DND-41 (cell line): ENCODE data around the gene CDC42BPG.

Experiments used
- ATAC-seq: fragments of 200-7000 bp; cut with Tn5 transposase; 3 replicates; pipeline ENCODE4 v1.9.1; 2021; ENCODE audit warnings: low read depth; ENCODE audit not compliant: insufficient read depth
- DNase-seq: peaks from one replicate; pipeline ENCODE4 v3.0.0-alpha.2; 2020
- H2AFZ ChIP-seq: 2 replicates; pipeline ENCODE4 v1.6.0; 2012; ENCODE audit warnings: low read depth, low read length
- H3K27ac ChIP-seq: 2 replicates; pipeline ENCODE4 v1.5.1; 2012; ENCODE audit warnings: low read length, inconsistent platforms
- H3K27me3 ChIP-seq: fragments of 200-600 bp; sonication (generic); 2 replicates; pipeline ENCODE4 v1.6.0; 2012; ENCODE audit warnings: low read length, mild to moderate bottlenecking, inconsistent platforms; ENCODE audit not compliant: insufficient read depth, poor library complexity
- H3K36me3 ChIP-seq: 2 replicates; pipeline ENCODE4 v1.5.1; 2012; ENCODE audit warnings: low read length, inconsistent platforms; ENCODE audit not compliant: insufficient read depth
- H3K4me1 ChIP-seq: 2 replicates; pipeline ENCODE4 v1.5.1; 2012; ENCODE audit warnings: mild to moderate bottlenecking, low read length; ENCODE audit not compliant: insufficient read depth
- H3K4me2 ChIP-seq: 2 replicates; pipeline ENCODE4 v1.6.0; 2012; ENCODE audit warnings: mild to moderate bottlenecking, moderate library complexity, low read length, inconsistent platforms; ENCODE audit not compliant: insufficient read depth
- H3K4me3 ChIP-seq, 2 experiments: fragments of 200-600 bp in 1 of 2; shearing (Covaris generic) in 1 of 2; 2 replicates each; pipeline ENCODE4 v1.5.1; 2012 to 2016; ENCODE audit warnings: inconsistent platforms in 2 of 2, low read length in 2 of 2, mild to moderate bottlenecking in 2 of 2, low read depth in 1 of 2, moderate library complexity in 1 of 2
- H3K79me2 ChIP-seq: 2 replicates; pipeline ENCODE4 v1.6.0; 2012; ENCODE audit warnings: low read length, inconsistent platforms; ENCODE audit not compliant: insufficient read depth
- H3K9ac ChIP-seq: 2 replicates; pipeline ENCODE4 v1.6.0; 2012; ENCODE audit warnings: low read depth, mild to moderate bottlenecking, inconsistent platforms, low read length, moderate library complexity
- H3K9me3 ChIP-seq: 2 replicates; pipeline ENCODE4 v1.5.1; 2012; ENCODE audit warnings: low read length, moderate library complexity, mild to moderate bottlenecking, inconsistent platforms; ENCODE audit not compliant: insufficient read depth, severe bottlenecking
- H4K20me1 ChIP-seq: 2 replicates; pipeline ENCODE4 v1.6.0; 2012; ENCODE audit warnings: low read length; ENCODE audit not compliant: insufficient read depth
- EZH2 ChIP-seq: IDR thresholded peaks from 3 replicates; pipeline ENCODE4 v1.6.1; 2012; ENCODE audit warnings: borderline replicate concordance, low read depth, mild to moderate bottlenecking, moderate library complexity, low read length, inconsistent platforms; ENCODE audit not compliant: severe bottlenecking
- TF ChIP-seq, protein P1 (sequence below): IDR thresholded peaks from 2 replicates; pipeline ENCODE4 v1.5.1; 2012; ENCODE audit warnings: borderline replicate concordance, low read length, moderate library complexity, mild to moderate bottlenecking; ENCODE audit not compliant: poor library complexity, severe bottlenecking; ENCODE audit errors: extremely low read depth

CDC42BPG gene

DNA sequence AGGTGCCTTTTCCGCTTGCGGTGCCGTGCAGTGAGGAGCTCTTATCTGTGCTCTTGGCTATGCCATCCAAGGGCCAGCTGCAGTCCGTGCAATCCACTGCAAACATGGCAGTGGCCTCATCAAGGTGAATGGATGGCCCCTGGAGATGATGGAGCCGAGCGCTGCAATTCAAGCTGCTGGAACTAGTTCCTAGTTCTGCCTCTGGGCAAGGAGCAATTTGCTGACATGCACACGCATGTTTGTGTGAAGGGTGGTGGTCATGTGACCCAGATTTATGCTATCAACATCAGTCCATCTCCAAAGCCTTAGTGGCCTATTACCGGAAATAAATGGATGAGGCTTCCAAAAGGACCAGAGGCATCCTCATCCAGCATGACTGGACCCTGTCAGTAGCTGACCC, 37.0 kb upstream of the CDC42BPG start:
- H3K9ac ChIP-seq: no peak overlapping the region
- ATAC-seq (no peak), DNase-seq (no peak)
- no peak overlapping the region for H3K27ac ChIP-seq
- no peaks in the 10 kb centered on the region for H3K9me3 ChIP-seq
- TF ChIP-seq, protein P1, sequence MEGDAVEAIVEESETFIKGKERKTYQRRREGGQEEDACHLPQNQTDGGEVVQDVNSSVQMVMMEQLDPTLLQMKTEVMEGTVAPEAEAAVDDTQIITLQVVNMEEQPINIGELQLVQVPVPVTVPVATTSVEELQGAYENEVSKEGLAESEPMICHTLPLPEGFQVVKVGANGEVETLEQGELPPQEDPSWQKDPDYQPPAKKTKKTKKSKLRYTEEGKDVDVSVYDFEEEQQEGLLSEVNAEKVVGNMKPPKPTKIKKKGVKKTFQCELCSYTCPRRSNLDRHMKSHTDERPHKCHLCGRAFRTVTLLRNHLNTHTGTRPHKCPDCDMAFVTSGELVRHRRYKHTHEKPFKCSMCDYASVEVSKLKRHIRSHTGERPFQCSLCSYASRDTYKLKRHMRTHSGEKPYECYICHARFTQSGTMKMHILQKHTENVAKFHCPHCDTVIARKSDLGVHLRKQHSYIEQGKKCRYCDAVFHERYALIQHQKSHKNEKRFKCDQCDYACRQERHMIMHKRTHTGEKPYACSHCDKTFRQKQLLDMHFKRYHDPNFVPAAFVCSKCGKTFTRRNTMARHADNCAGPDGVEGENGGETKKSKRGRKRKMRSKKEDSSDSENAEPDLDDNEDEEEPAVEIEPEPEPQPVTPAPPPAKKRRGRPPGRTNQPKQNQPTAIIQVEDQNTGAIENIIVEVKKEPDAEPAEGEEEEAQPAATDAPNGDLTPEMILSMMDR: no peak
- TF ChIP-seq EZH2: no peak
- peaks cover 57% of the 10 kb centered on the region for H3K4me1 ChIP-seq
- H3K4me2 ChIP-seq: no peak overlapping the region
- no peaks in the 10 kb centered on the region for H3K27me3 ChIP-seq
- no peak overlapping the region for H2AFZ ChIP-seq
- peaks cover 22% of the 10 kb centered on the region for H3K79me2 ChIP-seq
- peaks cover 16% of the 10 kb centered on the region for H4K20me1 ChIP-seq
- no peaks in the 10 kb centered on the region; the same call in 1 of the 2 replicates for H3K36me3 ChIP-seq
- H3K4me3 ChIP-seq: no peak overlapping the region

DNA sequence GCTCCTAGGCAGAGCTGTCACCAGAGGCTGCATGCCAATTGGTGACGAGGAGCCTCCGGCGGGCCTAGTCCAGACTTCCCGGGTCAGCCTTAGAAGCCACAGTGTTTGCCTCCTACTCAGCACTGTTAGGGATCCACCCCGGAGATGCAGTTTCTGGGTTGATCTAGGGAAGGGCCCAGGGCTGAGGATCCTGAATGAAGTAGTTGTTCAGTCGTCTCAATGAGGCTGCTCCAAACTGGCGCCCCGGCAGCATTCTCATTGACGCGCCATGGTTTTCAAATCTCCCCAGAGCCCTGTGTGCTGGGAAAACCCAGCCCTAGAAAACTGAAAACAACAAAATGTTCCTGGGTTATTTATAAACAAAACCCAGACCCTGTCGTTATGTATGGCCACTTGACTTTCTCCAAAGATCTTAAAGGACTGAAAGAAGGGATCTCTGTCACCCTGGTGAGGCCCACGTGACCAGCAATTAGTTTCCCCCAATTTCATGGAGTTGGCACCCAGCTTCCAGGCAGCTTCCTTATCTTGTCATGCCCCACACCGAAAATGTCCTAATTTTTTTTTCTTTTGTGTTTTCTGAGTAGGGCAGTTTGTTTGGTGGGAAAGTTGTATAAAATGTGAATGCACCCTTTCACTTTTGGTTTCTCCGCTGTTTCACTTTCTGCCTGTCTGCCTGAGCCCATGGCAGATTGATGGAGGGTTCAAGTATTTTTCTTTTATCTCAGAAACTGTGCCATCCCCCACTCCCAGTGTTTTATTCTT, 36.0 kb upstream of the CDC42BPG start:
- H3K27ac ChIP-seq: peak overlapping the region; percentile 88
- peaks cover 67% of the 10 kb centered on the region for H3K4me1 ChIP-seq
- peak overlapping the region; percentile 44 for H3K4me2 ChIP-seq

DNA sequence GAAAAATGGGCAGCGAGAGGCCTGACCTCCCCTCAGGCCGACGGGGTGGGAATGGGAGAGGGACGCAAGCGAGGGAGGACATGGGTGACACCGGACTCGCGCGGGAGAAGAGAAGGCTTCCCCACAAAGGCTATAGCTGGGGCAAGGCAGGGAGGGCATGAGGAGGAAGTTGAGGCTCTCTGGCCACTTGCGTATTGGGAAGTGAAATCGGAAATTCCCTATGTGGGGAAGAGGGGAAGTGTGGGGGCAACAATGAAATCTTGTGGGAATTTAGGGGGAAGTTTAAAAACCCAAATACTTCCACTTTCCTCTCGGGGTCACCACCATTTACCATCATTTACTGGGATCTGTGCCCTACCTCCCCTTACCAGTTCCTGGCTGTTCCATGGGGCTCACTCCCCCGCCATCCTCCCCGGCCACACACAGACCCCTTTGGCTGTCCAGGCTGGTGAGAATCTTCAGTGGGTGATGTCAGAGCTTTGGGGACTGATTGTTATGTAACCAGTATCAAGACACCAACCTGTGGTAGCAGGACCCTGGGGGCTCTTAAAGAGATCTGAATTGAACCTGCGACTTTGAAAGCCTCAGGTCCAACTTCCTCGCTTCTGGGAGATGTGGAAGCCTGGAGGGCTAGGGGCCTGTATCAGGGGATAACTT, 34.9 kb upstream of the CDC42BPG start:
- H3K27ac ChIP-seq: peak overlapping the region; percentile 85
- H3K4me1 ChIP-seq: peaks cover 68% of the 10 kb centered on the region
- peaks cover 5% of the 10 kb centered on the region for H3K36me3 ChIP-seq
- H3K4me3 ChIP-seq: peak overlapping the region; percentile 63 to 100; a peak in 3 of 4 replicates
- DNase-seq (no peak), ATAC-seq (no peak)
- TF ChIP-seq EZH2: no peak
- TF ChIP-seq, protein P1: no peak
- no peaks in the 10 kb centered on the region for H3K9me3 ChIP-seq
- peak overlapping the region; percentile 83 for H3K9ac ChIP-seq
- H3K79me2 ChIP-seq: peaks cover 36% of the 10 kb centered on the region
- H4K20me1 ChIP-seq: peaks cover 26% of the 10 kb centered on the region
- H2AFZ ChIP-seq: peak overlapping the region; percentile 88
- peak overlapping the region; percentile 90 for H3K4me2 ChIP-seq
- no peaks in the 10 kb centered on the region for H3K27me3 ChIP-seq

More for the DNA sequence above, 36.0 kb upstream of the CDC42BPG start:
- ATAC-seq (no peak), DNase-seq (peak; percentile 50)
- no peaks in the 10 kb centered on the region; the same call in 1 of the 2 replicates for H3K36me3 ChIP-seq
- no peak overlapping the region for H3K4me3 ChIP-seq
- H3K9me3 ChIP-seq: no peaks in the 10 kb centered on the region
- peaks cover 33% of the 10 kb centered on the region for H3K79me2 ChIP-seq
- TF ChIP-seq, protein P1: no peak
- no peak for TF ChIP-seq EZH2
- H3K27me3 ChIP-seq: no peaks in the 10 kb centered on the region
- H3K9ac ChIP-seq: peak overlapping the region; percentile 48
- peak overlapping the region; percentile 66 for H2AFZ ChIP-seq
- H4K20me1 ChIP-seq: peaks cover 26% of the 10 kb centered on the region
